Measurements from ENCODE around the gene PDCD1LG2.

PDCD1LG2 gene

GRCh38 chr9:5608298-5609225 is 98.2 kb downstream of the PDCD1LG2 start:
- DNase-seq (ENCODE audit: low read depth in 4 of 4, low spot score in 1 of 4): no peak

- no peak for DNase-seq (ENCODE audit: low read depth in 4 of 4, low spot score in 1 of 4)
Measured at GRCh38 chr9:5609226-5609596, 98.9 kb downstream of the PDCD1LG2 start.

DNA sequence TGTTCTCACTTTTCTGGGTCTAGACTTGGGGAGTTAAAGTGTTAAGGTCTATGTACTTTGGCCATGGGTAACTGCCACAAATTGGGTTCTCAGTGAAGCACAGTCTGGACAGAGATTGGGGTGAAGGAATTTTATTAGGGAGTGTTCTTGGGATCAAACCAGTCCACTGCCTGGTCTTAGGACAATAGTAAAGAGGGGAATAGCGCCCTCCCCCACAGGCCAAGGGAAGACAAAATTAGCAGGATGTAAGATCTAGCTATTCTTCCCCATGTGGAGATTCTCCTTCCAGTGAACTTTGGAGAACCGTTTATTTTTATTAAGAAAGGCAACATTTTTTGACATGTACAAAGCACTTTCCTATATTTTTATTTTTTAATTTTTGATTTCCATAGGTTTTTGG is 100.2 kb downstream of the PDCD1LG2 start:
- DNase-seq (ENCODE audit: low read depth in 4 of 4, low spot score in 1 of 4): no peak

GRCh38 chr9:5611321-5612184 is 101.2 kb downstream of the PDCD1LG2 start:
- no peak for DNase-seq (ENCODE audit: low read depth in 4 of 4, low spot score in 1 of 4)

DNA sequence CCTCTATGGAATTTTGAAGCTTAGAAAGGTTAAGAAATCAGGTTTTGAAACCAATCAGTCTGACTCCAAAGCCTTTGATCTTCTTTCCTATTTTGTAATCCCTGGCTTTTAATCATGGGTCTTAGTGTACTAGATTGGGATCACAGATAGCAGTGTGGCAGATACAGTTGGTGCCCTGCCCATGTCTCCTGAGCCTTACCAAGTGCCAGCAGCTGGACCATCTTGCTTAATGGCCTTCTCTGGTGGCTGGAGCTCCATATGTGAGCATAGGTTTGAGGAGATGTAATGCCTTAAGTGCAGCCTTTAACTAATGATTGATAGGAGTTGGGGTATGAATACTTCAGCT is 101.8 kb downstream of the PDCD1LG2 start:
- no peak for DNase-seq (ENCODE audit: low read depth in 4 of 4, low spot score in 1 of 4)

- no peak for DNase-seq (ENCODE audit: low read depth in 4 of 4, low spot score in 1 of 4)
Measured at GRCh38 chr9:5614192-5614591, 103.9 kb downstream of the PDCD1LG2 start.

- DNase-seq (ENCODE audit: low read depth in 4 of 4, low spot score in 1 of 4): no peak
Measured at GRCh38 chr9:5614985-5615384, 104.7 kb downstream of the PDCD1LG2 start.

- no peak for DNase-seq (ENCODE audit: low read depth in 4 of 4, low spot score in 1 of 4)
Measured at GRCh38 chr9:5617749-5618148, 107.4 kb downstream of the PDCD1LG2 start.

DNA sequence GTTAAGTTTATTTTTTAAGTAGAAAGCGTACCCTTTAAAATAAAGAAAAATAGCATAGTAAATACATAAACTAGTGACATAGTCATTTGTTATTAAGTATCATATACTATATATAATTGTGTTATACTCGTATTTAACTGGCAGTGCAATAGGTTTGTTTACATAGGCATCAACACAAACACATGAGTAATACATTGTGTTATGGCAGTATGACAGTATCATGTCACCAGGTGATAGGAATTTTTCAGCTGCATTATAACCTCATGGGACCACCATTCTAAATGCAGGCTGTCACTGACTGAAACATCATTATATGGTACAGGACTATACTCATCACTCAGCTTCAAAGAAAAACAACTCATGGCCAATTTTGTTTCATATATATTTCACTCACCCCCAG is 110.2 kb downstream of the PDCD1LG2 start:
- no peak for DNase-seq (ENCODE audit: low read depth in 4 of 4, low spot score in 1 of 4)

Data from stimulated activated CD4-positive, alpha-beta T cell treated with anti-CD3 and anti-CD28 coated beads, Interleukin-1b, Interleukin-23, amount 100 ng/mL, for 24 hours (primary cell).